Gastrocnemius medialis (tissue), 4 donors: Measurements from ENCODE around the gene ACBD6.

Source experiments
- POLR2A ChIP-seq, 2 donors: fragments of 450-650 bp; IDR thresholded peaks; one replicate each; pipeline ENCODE4 v1.6.1; 2017; ENCODE audit warnings: antibody characterized with exemption in 2 of 2, mild to moderate bottlenecking in 2 of 2, moderate library complexity in 2 of 2
- TF ChIP-seq, protein P1 (sequence below), 5 experiments: fragments of 450-650 bp in 3 of 5; fragments of 200-600 bp in 2 of 5; sonication (generic) in 2 of 5; IDR thresholded peaks in 4 of 5; conservative IDR thresholded peaks in 1 of 5; 1 replicate in 4 of 5; 2 replicates in 1 of 5; pipeline ENCODE4 v1.5.1; 2016 to 2019; ENCODE audit warnings: antibody characterized with exemption in 5 of 5, mild to moderate bottlenecking in 3 of 5, moderate library complexity in 3 of 5

DNA sequence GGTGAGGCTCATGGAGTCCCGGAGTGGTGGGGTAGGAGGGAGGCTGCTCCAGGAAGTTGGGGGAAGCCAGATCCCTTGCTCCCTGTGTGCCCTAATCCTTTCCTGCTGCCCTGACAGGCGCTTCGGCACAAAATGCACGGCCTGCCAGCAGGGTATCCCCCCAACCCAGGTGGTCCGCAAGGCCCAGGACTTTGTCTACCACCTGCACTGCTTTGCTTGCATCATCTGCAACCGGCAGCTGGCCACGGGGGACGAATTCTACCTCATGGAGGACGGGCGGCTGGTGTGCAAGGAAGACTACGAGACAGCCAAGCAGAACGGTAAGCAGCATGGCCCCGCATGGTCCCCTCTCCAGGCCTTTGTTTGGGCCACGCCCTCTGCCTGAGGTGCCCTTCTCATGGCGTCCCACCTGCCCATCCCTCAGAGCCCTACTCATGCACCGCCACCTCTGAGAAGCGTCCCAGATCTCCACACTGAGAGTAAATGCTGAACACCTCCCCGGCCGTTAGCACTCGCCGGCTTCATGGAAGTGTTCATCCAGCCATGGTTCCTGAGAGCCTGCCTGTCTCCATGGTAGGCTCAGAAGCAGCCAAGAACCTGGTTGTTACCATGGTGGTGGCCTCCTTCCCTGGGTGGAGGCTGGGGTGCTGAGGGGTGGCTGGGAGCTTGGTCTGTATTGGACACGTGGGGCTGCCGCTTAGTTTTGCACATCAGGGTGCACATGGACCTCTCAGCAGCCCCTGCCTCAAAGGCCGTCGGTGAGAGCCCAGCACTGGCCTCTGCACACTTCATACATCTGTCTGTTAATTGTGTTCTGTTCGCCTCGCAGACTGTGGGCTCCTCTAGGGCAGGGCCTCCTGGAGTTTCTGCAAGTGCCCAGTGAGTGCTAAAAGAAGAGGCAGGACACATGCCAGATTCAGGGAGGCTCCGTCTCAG lies 235.8 kb downstream of the ACBD6 start:
- TF ChIP-seq, protein P1, sequence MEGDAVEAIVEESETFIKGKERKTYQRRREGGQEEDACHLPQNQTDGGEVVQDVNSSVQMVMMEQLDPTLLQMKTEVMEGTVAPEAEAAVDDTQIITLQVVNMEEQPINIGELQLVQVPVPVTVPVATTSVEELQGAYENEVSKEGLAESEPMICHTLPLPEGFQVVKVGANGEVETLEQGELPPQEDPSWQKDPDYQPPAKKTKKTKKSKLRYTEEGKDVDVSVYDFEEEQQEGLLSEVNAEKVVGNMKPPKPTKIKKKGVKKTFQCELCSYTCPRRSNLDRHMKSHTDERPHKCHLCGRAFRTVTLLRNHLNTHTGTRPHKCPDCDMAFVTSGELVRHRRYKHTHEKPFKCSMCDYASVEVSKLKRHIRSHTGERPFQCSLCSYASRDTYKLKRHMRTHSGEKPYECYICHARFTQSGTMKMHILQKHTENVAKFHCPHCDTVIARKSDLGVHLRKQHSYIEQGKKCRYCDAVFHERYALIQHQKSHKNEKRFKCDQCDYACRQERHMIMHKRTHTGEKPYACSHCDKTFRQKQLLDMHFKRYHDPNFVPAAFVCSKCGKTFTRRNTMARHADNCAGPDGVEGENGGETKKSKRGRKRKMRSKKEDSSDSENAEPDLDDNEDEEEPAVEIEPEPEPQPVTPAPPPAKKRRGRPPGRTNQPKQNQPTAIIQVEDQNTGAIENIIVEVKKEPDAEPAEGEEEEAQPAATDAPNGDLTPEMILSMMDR (IDR thresholded peaks at IDR 0.05 in 4 of 5, conservative IDR thresholded peaks at IDR 0.05 in 1 of 5) = no peak
- TF ChIP-seq POLR2A (IDR thresholded peaks at IDR 0.05) = no peak
